Chondrocyte (in vitro differentiated cells): ENCODE results near the gene GOLGA6L22. TPM values are rescaled to one million over a fixed set of nuclear protein-coding genes. Genes with fewer than 3 reads are reported as not detected.
A peak's percentile ranks its signal among the peaks of the same experiment; 100 is the strongest.
"Not testable (repeated sequence)": the region's sequence is repeated elsewhere in the genome, so short reads cannot be mapped to it uniquely, and the experiment has no call there.

ENCODE experiments used
- DNase-seq: peaks from one replicate; pipeline ENCODE4 v3.0.0; 2021; ENCODE audit warnings: mixed read lengths, low spot score
- H3K27ac Mint-ChIP-seq: one replicate; pipeline ENCODE4 v1.8.0; 2021; ENCODE audit warnings: mild to moderate bottlenecking, moderate library complexity, mixed read lengths; ENCODE audit not compliant: unreplicated experiment
- H3K27me3 Mint-ChIP-seq: 2 replicates; pipeline ENCODE4 v1.8.0; 2021; ENCODE audit warnings: low read depth, mixed read lengths
- H3K36me3 Mint-ChIP-seq: 2 replicates; pipeline ENCODE4 v1.8.0; 2021; ENCODE audit warnings: low read depth, mixed read lengths
- H3K4me1 Mint-ChIP-seq: 2 replicates; pipeline ENCODE4 v1.8.0; 2021; ENCODE audit warnings: low read depth, mild to moderate bottlenecking, mixed read lengths
- H3K4me3 Mint-ChIP-seq: one replicate; pipeline ENCODE4 v1.8.0; 2021; ENCODE audit warnings: mild to moderate bottlenecking, moderate library complexity, mixed read lengths; ENCODE audit not compliant: unreplicated experiment
- H3K9me3 Mint-ChIP-seq: 2 replicates; pipeline ENCODE4 v1.8.0; 2021; ENCODE audit warnings: low read depth, mixed read lengths
- long read RNA-seq: library from polyadenylated mRNA; stranded (forward); transcript quantifications from one replicate; pipeline ENCODE4 v2.0.0, GENCODE V29; 2021
- total RNA-seq: library from RNA; stranded (reverse); gene quantifications from 3 replicates; pipeline ENCODE4 v1.2.1, GENCODE V29; 2021
- TF ChIP-seq, protein P1 (sequence below): fragments of 200-600 bp; sonication (generic); IDR thresholded peaks from 2 replicates; pipeline ENCODE4 v1.5.0; 2021; ENCODE audit warnings: antibody characterized with exemption, mild to moderate bottlenecking, moderate library complexity

The GOLGA6L22 gene, protein sequence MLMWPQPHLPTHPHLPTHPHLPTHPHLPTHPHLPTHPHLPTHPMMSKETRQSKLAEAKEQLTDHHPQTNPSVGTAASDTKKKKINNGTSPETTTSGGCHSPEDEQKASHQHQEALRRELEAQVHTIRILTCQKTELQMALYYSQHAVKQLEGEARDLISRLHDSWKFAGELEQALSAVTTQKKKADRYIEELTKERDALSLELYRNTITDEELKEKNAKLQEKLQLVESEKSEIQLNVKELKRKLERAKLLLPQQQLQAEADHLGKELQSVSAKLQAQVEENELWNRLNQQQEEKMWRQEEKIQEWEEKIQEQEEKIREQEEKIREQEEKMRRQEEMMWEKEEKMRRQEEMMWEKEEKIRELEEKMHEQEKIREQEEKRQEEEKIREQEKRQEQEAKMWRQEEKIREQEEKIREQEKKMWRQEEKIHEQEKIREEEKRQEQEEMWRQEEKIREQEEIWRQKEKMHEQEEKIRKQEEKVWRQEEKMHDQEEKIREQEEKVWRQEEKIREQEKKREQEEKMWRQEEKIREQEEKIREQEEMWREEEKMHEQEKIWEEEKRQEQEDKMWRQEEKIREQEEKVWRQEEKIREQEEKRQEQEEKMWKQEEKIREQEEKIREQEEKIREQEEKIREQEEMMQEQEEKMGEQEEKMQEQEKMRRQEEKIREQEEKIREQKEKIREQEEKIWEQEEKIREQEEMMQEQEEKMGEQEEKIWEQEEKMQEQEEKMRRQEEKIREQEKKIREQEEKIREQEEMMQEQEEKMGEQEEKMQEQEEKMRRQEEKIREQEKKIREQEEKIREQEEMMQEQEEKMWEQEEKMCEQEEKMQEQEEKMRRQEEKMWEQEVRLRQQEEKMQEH
- not detected in 3 replicates for total RNA-seq
- long read RNA-seq = 0 reads

DNA sequence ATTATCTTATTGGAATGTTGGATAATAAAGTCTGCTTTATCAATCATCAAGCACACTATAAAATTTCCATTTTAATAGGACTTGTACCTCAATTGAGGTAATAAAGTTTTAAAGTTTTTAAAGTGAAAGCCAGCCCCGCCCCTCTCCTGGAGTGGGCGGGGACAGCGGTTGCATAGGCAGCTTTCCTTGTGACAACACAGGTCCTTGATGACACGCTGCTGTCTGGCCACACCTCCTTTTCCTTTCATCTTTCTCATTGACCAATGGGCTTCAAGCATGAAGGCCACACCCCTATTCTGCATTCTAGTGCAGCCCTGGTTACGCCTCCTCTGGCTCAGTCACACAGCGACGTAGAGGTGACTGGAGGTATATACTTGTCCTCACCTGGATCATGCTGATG lies at the start of gene GOLGA6L22:
TSS of gene GOLGA6L22 (plus strand) at position 301 of the 400 bp plus-strand sequence. CDS start at position 392, 91 bp downstream.
- not testable (repeated sequence) for H3K27ac Mint-ChIP-seq, H3K4me1 Mint-ChIP-seq, H3K4me3 Mint-ChIP-seq, DNase-seq, H3K36me3 Mint-ChIP-seq, H3K9me3 Mint-ChIP-seq, H3K27me3 Mint-ChIP-seq

DNA sequence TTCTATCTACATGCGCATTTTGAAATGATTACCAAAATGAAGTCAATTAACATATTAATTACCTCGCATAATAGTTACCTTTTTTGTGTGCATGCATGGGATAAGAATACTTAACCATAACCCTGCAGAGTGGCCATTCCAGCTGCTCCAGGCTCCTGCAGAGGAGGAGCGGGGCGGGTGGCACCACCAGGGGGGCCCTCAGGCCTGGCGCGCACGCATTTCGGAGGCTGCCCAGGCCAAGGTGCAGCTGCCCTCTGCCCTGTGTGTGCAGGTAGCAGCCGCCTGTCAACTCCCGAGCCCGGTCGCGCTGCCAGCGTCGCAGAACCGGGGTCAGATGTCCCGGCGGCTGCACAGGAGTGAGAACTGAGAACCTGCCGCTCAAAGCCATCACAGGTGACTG lies 41.4 kb upstream of the GOLGA6L22 start:
- DNase-seq, H3K4me1 Mint-ChIP-seq, H3K27me3 Mint-ChIP-seq, H3K9me3 Mint-ChIP-seq, H3K36me3 Mint-ChIP-seq, H3K27ac Mint-ChIP-seq, H3K4me3 Mint-ChIP-seq: not testable (repeated sequence)

DNA sequence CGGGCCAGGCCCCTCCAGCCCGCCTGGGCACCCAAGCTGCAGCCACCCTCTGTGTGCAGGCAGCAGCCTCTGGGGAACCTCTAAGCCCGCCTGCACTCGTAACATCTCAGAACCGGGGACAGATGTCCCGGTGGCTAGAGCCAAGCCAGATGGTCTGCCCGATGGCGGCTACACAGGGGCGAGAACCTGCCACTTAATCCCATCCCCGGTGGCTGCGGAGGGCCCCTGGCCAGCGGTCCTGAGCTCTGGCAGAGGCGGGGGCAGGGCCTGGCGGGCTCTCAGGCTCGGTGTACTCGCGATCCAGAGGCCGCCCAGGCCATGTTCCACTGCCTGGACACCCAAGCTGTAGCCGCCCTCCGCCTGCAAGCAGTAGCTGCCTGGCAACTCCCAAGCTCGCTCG lies 40.9 kb upstream of the GOLGA6L22 start:
- not testable (repeated sequence) for DNase-seq, H3K9me3 Mint-ChIP-seq, H3K4me3 Mint-ChIP-seq, H3K27ac Mint-ChIP-seq, H3K4me1 Mint-ChIP-seq, H3K27me3 Mint-ChIP-seq, H3K36me3 Mint-ChIP-seq

DNA sequence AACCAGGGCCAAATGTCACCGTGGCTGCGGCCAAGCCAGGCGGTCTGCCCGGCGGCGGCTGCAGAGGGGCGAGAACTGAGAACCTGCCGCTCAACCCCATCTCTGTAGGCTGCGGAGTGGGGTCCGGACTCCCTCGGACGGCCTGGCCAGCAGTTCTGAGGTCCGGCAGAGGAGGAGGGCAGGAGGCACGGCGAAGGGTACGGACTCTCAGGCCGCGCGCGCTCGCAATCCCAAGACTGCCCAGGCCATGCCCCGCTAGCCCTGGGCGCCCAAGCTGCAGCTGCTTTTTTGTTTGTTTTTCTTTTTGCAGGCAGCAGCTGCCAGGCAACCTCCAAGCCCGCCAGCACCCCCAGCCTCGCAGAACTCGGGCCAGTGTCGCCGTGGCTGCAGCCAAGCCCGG lies 40.5 kb upstream of the GOLGA6L22 start:
- H3K27ac Mint-ChIP-seq, H3K4me3 Mint-ChIP-seq, H3K36me3 Mint-ChIP-seq, H3K27me3 Mint-ChIP-seq, H3K9me3 Mint-ChIP-seq, DNase-seq, H3K4me1 Mint-ChIP-seq: not testable (repeated sequence)

DNA sequence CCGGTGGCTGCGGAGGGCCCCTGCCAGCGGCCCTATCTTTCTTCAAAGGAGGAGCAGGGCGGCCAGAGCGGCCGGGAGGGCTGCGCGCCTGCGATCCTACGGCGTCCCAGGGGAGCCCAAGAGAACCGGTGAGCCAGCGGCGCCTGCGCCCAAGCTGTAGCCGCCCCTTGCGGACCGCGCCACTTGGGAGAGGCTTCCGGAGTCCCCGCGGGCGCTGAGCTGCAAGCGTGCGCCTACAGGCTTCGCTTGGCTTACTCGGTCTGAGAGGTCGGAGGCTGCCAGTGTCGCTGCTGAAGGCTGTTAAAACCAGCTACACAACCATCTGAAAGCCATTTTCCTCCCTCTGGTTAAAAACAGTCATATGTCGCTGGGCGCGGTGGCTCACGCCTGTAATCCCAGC lies 40.0 kb upstream of the GOLGA6L22 start:
- H3K27me3 Mint-ChIP-seq, H3K9me3 Mint-ChIP-seq, DNase-seq, H3K4me3 Mint-ChIP-seq, H3K36me3 Mint-ChIP-seq, H3K4me1 Mint-ChIP-seq, H3K27ac Mint-ChIP-seq: not testable (repeated sequence)

DNA sequence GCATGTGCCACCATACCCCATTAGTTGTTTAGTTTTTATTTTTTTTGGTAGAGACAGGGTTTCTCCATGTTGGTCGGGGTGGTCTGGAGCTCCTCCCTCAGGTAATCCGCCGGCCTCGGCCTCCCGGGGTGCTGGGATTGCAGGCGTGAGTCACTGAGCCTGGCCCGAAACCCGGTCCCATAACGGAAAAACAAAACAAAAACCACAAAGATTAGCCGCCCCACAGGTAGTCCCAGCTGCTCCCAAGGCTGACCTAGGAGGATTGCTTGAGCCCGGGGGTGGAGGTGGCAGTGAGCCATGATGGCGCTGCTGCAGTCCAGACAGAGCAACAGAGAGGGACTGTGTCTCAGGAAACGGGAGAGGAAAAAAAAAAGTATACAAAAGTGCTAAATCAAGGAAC lies 38.4 kb upstream of the GOLGA6L22 start:
- not testable (repeated sequence) for H3K36me3 Mint-ChIP-seq, H3K4me1 Mint-ChIP-seq, DNase-seq, H3K27me3 Mint-ChIP-seq, H3K9me3 Mint-ChIP-seq, H3K4me3 Mint-ChIP-seq, H3K27ac Mint-ChIP-seq

DNA sequence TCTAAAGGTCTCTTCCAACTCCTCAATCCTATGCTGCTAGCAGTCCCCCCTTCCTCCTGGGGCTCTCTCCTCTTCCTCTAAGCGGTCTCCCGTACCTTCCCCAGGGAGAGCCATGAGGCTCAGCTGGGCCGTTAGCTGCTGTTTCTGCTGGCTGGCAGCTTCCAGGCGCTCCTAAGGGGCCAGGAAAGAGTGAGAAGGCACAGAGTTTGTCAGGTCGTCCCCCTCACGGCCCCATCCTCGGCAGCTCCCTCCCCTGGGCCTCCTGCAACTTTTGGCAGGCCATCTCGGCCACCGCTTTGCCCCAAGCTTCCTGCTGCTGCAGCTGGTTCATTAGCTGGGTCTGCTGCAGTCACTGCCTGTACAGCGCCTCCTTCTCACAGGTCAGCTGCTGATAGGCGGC lies 29.3 kb upstream of the GOLGA6L22 start:
- H3K27ac Mint-ChIP-seq, H3K4me3 Mint-ChIP-seq, DNase-seq, H3K36me3 Mint-ChIP-seq, H3K9me3 Mint-ChIP-seq, H3K27me3 Mint-ChIP-seq, H3K4me1 Mint-ChIP-seq: not testable (repeated sequence)

DNA sequence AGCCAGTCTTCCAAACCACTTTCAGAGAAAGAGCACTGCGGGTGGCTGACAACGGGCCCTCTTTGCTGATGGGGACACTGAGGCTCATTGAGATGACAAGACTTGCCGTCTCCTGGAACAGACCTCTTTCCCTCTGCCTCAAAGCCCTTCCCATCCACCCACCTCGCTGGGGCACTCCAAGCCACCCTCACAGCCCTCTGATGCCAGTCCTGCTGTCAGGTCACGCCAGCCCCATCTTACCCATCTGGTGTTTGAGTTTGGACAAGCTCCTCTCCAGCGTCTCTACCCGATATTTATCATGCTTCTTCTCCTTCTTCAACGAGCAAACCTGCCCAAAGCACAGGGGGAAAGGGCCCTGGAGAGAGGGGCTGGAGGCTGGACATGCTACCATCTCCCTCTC lies 27.0 kb upstream of the GOLGA6L22 start:
- H3K4me1 Mint-ChIP-seq, H3K36me3 Mint-ChIP-seq, H3K4me3 Mint-ChIP-seq, H3K27ac Mint-ChIP-seq, DNase-seq, H3K9me3 Mint-ChIP-seq, H3K27me3 Mint-ChIP-seq: not testable (repeated sequence)

DNA sequence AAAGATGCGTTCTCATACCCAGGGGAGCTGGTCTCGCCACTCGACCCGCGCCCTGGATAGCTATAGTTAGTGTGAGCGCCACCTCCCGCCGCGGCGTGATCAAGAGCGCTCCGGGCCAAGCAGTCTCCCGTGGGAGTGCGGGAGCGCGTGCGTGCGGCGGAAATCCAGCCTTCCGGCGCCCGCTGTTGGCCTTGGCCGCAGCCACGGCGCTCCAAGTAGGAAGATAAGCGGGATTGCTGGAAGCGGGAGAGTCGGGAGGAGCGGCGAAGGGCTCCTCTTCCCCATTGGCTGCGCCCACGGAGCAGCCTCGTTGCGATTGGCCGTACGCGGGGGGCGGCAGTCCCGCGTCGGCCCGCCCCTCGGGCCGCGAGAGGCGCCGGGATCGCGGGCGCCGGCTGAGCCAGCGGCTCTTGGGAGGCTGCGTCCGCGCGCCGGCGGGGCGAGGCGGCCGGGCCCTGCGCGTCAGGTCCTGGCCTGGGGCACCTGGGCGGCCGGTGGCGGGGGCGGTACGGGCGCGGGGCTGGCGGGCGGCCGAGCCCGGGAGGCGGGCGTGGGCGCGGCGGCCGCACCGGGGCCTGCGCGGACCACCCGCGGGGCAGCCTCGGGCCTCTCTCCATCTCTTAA lies 35.9 kb downstream of the GOLGA6L22 start:
- not testable (repeated sequence) for DNase-seq, H3K4me1 Mint-ChIP-seq, H3K36me3 Mint-ChIP-seq, H3K27me3 Mint-ChIP-seq, H3K9me3 Mint-ChIP-seq, H3K27ac Mint-ChIP-seq
- TF ChIP-seq, protein P1, sequence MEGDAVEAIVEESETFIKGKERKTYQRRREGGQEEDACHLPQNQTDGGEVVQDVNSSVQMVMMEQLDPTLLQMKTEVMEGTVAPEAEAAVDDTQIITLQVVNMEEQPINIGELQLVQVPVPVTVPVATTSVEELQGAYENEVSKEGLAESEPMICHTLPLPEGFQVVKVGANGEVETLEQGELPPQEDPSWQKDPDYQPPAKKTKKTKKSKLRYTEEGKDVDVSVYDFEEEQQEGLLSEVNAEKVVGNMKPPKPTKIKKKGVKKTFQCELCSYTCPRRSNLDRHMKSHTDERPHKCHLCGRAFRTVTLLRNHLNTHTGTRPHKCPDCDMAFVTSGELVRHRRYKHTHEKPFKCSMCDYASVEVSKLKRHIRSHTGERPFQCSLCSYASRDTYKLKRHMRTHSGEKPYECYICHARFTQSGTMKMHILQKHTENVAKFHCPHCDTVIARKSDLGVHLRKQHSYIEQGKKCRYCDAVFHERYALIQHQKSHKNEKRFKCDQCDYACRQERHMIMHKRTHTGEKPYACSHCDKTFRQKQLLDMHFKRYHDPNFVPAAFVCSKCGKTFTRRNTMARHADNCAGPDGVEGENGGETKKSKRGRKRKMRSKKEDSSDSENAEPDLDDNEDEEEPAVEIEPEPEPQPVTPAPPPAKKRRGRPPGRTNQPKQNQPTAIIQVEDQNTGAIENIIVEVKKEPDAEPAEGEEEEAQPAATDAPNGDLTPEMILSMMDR = peak; percentile 24
- peak overlapping the region; percentile 65 for H3K4me3 Mint-ChIP-seq

DNA sequence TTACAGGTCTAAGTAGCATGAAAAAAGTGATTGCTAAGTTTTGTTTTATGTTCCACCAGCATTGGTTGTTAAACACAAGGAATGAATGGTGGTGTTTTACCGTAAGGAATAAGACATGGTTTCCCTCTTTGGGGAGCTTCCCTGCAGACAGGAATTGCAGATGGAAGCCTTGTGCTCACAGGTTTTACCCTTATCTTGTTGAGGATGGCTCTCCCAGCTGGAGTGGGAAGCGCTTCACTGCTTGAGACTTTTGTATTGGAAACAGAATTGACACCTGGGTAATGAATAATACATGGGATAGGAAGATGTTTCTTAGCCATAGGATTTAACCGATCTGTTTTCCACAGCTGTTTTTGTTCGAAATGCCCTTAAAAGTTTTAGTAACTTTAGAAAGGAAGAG lies 38.5 kb downstream of the GOLGA6L22 start:
- H3K9me3 Mint-ChIP-seq, H3K27me3 Mint-ChIP-seq, DNase-seq, H3K4me3 Mint-ChIP-seq, H3K27ac Mint-ChIP-seq, H3K4me1 Mint-ChIP-seq, H3K36me3 Mint-ChIP-seq: not testable (repeated sequence)

DNA sequence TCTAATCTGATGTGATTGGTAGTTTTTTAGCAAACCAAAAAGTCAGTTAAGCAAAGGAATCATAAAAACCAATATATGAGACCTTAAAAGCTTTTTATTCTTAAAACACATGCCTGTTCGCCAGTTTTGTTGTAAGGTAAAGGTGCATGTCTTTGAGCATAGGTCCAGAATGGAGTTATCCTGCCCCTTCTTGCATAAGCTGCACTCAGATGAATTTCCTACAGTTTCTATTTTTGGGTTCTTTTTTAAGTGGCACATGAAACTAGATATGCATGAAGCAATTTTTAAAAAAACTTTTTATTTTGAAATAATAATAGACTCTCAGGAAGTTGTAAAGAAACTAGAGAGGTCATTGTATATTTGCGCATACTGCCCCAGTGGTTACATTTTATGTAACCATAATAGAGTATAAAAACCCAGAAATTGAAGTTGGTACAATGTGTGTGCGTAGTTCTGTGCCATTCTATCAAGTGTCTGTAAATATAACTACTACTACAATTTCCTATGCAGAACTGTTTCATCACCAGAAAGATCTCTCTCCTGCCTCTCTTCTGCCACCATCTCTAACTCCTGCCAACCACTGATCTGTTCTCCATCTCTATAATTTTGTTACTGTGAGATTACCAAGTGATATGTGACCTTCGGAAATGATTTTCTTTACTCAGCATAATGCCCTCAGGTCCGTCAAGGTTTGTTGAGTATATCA lies 39.7 kb downstream of the GOLGA6L22 start:
- not testable (repeated sequence) for H3K9me3 Mint-ChIP-seq, H3K4me3 Mint-ChIP-seq, H3K4me1 Mint-ChIP-seq, H3K36me3 Mint-ChIP-seq, DNase-seq, H3K27me3 Mint-ChIP-seq, H3K27ac Mint-ChIP-seq
